GM18858 (cell line): ENCODE results near the gene GALNT13.

ENCODE experiments used
- ATAC-seq: cut with Tn5 transposase; IDR thresholded peaks from one replicate; pipeline ENCODE4 v1.9.1; 2021; ENCODE audit not compliant: unreplicated experiment

GALNT13 gene

DNA sequence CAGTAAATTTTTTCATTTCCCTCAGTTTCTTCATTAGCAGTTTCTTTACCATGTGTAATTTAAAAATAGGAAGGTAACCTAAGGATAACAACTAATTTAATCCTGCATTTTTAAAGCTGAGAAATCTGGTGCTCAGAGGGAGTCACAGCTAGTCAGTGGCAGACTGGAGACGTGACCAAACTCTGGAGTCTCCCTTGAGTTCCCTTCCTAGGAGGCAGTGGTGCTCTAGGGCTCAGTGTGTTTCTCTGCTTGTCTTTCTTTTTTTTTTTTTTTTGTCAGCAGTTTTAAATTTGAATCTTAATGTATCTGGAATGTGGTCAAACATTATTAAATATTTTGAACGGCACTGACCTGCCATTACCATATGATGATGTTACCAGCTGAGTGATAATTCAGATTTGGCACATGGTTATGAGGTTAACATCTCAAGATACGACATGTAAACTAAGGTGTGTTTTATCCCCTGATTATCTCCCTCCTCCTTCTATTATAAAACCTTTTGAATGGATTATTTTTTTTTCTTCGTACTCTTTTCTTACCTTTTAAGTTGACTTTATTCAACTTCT is 226.2 kb downstream of the GALNT13 start:
- no peak for ATAC-seq

DNA sequence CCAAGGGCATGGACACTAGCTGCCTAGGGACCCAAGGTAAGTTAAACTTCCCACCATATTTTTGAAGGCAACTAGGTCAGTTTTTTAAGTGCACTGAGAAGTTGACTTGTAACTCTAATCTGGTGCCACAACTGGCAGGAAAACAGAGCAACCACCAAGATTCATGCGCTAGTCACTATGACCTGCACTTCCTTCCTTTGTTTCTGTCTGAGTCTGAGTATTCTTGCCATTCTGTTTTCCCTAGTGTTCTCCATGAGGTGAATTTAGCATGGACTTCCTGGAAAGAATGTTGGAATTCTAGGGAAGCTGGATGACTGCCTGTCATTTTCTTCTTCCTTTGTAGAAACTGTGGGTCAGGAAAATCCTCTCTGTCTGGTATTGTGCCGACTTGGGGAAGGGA is 249.0 kb downstream of the GALNT13 start:
- ATAC-seq = no peak

DNA sequence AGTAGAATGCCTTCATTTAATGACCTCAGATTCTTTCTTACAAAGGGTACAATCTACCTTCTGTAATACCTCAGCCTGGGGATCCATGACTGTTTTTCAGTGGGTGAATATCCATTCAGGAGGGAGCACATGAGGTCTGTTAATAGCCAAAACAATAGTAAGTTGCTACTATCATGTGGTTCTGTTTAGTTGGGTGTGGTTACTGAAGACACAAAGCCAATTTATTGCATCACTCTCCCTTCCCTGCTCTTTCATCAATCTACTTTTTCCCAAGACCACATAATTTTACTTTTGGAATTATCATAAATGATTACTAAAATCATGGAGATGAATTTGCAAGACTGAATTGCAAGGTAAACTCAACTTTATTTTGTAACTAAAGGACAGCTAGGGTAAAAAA is 254.2 kb downstream of the GALNT13 start:
- no peak for ATAC-seq

DNA sequence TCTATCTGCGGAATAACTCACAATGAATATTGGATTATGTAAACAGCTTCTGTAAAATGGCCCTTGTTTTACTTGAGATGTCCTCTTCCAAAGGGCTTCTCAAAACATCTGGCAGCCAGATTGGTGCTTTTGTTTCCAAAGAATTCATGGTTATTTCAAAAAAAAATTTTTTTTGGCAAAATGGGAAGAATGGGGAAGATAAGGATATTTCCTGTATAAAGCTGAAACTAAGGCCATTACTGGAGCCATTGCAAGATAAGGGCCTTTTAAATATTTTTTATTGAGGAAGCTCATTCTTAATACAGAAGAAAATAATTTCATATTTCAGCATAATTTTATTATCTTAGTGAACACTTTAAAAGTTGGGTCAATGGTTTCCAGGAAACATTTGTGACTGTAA is 259.1 kb downstream of the GALNT13 start:
- ATAC-seq = no peak

- no peak for ATAC-seq
Measured at GRCh38 chr2:154132827-154133226, 261.1 kb downstream of the GALNT13 start.

- no peak for ATAC-seq
Measured at GRCh38 chr2:154133823-154134222, 262.1 kb downstream of the GALNT13 start.

- ATAC-seq = no peak
Measured at GRCh38 chr2:154140249-154141025, 268.7 kb downstream of the GALNT13 start.

DNA sequence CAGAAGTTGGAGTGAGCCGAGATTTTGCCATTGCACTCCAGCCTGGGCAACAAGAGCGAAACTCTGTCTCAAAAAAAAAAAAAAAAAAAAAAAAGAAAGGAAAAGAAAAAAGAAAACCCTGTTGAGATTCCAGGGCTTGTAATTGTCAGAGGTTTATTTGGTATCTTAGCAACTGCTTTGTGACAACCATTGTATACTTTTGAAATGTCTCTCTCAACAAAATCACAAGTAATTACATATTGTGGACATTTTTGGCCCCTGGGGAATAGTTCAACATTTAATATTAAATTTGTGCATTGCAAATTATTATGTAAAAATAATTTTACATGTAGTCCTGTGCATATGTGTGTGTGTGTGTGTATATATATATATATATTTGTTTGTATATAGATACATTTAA is 270.8 kb downstream of the GALNT13 start:
- no peak for ATAC-seq

- ATAC-seq = no peak
Measured at GRCh38 chr2:154143105-154143504, 271.4 kb downstream of the GALNT13 start.

GRCh38 chr2:154158101-154158500 is 286.4 kb downstream of the GALNT13 start:
- no peak for ATAC-seq

GRCh38 chr2:154161286-154161685 is 289.6 kb downstream of the GALNT13 start:
- ATAC-seq = no peak

DNA sequence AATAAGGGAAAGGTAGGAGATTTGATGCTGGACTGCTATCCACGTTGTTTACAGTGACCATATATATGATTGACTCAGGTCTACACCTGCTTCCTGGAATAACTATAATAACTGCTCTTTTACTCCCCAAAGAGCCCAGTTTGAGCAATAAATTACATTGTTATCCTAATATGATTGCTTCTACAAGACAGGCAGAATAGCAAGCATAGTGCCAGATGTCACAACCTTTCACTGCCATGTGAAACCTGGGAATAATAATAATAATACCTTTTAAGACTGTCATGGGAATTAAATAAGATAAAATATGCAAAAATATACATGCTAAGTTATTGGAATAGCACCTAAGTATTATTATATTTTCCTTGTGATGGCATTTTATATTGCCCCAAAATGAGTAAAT is 298.7 kb downstream of the GALNT13 start:
- no peak for ATAC-seq

DNA sequence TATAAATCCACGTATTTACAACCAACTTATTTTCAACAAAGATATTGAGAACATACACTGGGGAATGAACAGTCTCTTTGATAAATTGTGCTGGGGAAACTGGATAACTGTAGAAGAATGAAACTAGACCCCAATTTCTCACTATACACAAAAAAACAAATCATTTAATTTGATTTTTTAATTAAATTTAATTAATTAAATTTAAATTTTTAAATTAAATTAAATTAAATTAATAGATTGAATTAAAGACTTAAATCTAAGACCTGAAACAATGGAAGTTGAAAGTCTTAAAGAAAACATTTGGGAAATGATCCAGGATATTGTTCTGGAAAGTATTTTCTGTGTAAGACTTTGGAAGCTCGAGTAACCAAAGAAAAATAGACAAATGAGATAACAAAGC is 301.4 kb downstream of the GALNT13 start:
- no peak for ATAC-seq

GRCh38 chr2:154173919-154174318 is 302.2 kb downstream of the GALNT13 start:
- no peak for ATAC-seq

GRCh38 chr2:154182008-154182407 is 310.3 kb downstream of the GALNT13 start:
- no peak for ATAC-seq

- ATAC-seq = no peak
Measured at GRCh38 chr2:154187948-154188347, 316.2 kb downstream of the GALNT13 start.

DNA sequence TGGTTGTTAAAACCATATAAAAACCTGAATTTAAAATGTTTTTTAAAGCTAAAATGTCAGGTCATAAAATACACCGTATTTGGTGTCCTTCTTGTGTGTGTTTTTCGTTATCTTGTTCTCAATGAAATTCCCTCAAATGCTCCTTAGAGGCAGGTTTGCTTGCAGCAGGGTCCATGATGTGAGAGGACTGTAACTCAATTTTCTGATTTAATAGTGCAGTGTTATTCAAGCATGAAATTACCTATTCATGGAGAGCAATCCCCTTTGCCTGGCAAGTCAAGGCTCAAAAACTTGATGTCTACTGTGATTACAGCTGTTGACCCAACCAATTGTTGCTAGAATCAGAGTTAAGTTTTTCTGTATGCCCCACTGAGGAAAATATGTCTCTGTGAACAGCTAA is 318.2 kb downstream of the GALNT13 start:
- no peak for ATAC-seq

GRCh38 chr2:154193246-154193645 is 321.5 kb downstream of the GALNT13 start:
- no peak for ATAC-seq

DNA sequence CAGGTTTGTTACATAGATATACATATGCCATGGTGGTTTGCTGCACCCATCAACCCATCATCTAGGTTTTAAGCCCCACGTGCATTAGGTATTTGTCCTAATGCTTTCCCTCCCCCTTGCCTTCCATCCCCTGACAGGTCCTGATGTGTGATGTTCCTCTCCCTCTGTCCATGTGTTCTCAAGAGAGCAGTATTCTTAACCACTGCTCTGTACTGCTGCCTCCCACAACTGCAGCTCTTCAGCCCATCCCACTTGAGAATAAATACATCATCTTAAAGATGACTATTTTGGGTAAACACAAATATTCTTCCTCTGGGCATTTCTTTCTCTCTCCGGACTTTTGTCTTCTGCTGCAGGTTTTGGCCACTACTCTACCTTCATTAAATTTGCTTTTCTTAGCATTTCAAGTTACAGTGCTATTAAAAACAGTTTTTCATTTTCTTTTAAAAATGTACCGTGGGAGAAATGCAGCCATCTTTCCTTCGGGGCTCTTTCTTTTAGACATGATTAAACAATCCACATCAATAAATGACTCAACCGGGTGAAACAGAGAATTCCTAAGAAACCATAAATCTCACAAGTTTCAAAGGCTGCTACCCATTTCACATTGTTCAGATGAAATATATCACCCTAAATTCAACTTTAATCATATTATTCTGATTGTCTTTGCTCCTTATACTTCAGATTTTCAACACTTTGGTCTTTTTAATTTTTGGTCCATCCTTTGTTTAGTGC is 323.4 kb downstream of the GALNT13 start:
- ATAC-seq = no peak

GRCh38 chr2:154195644-154196195 is 324.0 kb downstream of the GALNT13 start:
- no peak for ATAC-seq

DNA sequence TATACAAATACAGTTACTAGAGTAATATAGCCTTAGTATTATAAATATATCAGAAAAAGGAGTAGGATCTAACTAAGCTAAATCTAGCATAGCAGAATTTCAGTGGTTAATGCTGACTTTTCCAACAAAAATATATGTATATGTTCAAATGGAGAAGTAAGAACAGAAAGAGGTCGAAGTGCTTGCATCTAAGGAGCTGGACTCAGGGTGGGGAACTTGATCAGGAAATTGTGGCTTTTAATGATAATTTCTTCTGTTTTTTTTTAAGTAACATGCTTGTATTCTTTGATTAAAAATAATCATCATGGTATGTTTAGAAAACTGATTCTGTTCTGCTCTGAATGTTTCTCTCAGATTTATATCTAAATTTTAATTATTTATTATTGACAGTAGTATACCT is 327.1 kb downstream of the GALNT13 start:
- no peak for ATAC-seq

DNA sequence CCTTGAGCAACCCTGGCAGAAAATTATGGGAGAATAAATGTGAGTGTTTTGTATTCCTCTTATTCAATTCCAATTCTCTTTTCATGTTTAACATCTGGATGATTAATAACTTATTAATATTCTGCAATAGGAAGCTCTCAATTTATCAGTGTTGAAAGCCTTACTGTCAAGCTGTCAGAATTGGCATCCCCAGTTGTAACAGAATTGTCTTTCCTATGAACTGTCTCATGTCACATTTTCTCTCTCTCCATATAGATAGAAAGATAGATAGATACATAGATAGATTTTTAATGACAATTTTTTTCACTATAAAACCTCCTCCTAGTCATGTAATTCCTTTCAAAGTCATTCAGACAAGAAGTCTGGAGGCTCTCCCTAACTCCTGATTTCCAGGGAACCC is 331.5 kb downstream of the GALNT13 start:
- no peak for ATAC-seq
